ENCODE measurements around the gene USP16.

Gene USP16

DNA sequence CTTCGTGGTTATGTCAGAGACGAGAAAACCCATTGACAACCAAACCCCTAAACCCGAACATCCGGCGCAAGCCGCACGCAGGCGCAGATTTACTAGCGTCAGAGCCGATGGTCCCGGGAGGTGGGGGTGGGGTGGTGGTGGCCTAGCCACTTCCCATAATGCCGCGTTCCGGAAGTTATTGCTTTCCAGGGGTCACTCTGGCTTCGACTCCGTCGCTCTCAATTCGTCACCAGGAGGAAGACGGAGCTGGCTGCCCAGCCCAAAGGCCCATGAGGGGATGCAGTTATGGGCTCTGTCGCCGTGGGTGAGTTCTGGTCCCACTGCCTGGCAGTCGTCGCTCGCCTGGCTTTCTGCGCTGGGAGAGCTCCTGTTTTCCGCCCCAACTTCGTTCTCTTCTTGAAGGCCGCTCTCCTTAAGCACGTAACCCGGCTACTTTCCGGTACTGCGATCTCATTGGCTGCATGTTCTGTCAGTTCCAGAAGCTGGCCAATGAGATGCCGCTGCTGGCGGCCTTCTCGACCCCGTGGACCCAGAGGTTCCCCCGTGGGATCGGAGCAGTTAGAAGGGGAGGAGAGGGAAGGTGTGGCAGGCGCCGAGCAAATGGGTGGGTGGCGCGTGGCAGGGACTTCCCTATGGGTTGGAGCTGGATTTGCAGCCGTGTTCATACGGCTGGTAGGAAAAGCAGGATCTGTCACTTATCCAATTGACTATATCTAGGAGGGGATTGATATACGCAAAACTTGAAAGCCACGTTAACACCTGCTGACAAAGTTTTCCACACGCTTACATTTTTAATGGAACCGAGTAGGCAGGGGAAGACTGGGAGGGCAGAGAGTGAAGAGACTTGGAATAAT, at the start of gene USP16:
TSS of gene USP16 (plus strand) at position 195 of the 854 bp plus-strand sequence. CDS start 3,246 bp downstream, outside the sequence.
- TF ChIP-seq, protein P1, sequence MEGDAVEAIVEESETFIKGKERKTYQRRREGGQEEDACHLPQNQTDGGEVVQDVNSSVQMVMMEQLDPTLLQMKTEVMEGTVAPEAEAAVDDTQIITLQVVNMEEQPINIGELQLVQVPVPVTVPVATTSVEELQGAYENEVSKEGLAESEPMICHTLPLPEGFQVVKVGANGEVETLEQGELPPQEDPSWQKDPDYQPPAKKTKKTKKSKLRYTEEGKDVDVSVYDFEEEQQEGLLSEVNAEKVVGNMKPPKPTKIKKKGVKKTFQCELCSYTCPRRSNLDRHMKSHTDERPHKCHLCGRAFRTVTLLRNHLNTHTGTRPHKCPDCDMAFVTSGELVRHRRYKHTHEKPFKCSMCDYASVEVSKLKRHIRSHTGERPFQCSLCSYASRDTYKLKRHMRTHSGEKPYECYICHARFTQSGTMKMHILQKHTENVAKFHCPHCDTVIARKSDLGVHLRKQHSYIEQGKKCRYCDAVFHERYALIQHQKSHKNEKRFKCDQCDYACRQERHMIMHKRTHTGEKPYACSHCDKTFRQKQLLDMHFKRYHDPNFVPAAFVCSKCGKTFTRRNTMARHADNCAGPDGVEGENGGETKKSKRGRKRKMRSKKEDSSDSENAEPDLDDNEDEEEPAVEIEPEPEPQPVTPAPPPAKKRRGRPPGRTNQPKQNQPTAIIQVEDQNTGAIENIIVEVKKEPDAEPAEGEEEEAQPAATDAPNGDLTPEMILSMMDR (IDR thresholded peaks at IDR 0.05), result no peak

DNA sequence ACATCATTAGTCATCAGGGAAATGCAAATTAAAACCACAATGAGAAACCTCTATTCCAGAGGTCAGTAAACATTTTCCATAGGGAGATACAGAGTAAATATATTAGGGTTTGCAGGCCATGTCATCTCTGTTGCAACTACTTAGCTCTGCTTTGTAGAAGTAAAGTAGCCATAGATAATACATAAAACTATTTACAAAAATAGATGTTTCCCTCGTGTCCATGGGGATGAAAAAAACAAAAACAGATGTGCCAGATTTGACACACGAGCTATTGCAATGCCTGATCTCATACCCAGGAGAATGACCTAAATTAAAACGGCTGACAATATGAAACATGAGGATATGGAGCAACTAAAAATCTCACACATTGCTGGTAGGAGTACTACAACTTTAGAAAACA, 49.1 kb upstream of the USP16 start:
- TF ChIP-seq, protein P1 (IDR thresholded peaks at IDR 0.05), result no peak

DNA sequence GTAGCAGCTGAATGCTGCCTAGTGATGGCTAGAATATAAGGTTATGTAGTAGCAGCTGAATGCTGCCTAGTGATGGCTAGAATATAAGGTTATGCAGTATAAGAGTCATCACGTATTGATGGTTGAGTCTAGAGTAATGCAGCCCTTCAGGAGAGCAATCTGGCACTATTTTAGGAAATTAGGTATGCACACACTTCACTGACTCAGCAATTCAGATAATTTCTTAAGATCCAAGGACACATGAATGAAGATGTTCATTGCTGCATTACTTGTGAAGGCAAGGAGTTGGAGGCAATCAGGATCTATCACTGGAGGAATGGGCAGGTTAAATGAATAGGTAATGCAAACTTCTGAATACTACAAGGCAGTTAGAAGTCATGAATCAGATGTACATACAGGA, 45.4 kb upstream of the USP16 start:
- TF ChIP-seq, protein P1 (IDR thresholded peaks at IDR 0.05), result no peak

DNA sequence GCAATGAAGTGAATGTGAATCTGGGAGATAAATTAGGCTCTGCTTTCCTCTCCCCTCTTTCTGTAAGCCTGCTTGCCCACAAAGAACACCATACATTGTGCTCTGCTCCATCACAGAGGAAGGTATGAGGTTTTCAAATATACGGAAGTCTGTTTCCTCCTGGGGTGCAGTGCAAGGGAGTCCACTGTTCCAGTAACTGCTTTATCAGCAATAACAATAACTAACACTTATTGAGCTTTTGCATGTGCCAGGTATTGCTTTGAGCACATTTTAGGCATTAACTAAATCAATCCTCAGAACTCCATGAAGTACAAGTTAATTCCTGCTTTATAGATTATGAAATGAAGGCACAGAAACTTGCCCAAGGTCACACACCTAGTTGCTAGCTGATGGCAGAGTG, 41.8 kb upstream of the USP16 start:
- TF ChIP-seq, protein P1 (IDR thresholded peaks at IDR 0.05), result no peak

DNA sequence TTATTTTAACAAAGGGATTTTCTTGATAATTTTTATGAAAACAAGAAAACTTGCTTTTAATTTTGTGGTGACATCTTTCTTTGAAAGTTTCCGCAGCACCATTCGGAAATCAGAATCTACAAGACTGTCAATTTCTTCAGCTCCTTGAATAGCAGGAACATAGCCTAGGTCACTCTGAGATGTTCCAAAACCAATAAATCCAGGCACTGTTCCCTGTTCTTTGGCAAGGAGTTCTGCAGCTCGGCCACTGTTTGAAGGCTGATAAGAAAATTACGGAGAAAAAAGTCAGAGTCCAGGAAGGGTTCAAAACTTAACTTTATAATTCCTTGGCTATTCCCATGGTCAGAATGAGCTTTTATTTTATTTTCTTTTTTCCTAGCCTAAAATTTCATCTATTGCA, 37.8 kb upstream of the USP16 start:
- TF ChIP-seq, protein P1 (IDR thresholded peaks at IDR 0.05), result no peak

GRCh38 chr21:28991861-28992525, 32.5 kb upstream of the USP16 start:
- TF ChIP-seq, protein P1 (IDR thresholded peaks at IDR 0.05), result no peak

GRCh38 chr21:28992526-28993292, 31.8 kb upstream of the USP16 start, which contains the start of gene LTN1:
TSS of gene LTN1 (minus strand) at chr21:28992877. CDS start at chr21:28992805, 72 bp downstream.
- TF ChIP-seq, protein P1 (IDR thresholded peaks at IDR 0.05), result no peak

All from LNCAP (cell line).